HG03558 (cell line): Measurements from ENCODE around the gene HCFC1.

ENCODE experiments used
- ATAC-seq: cut with Tn5 transposase; IDR thresholded peaks from one replicate; pipeline ENCODE4 v1.9.1; 2021; ENCODE audit warnings: moderate number of reproducible peaks; ENCODE audit not compliant: unreplicated experiment; ENCODE audit errors: extremely low read depth

Gene HCFC1

DNA sequence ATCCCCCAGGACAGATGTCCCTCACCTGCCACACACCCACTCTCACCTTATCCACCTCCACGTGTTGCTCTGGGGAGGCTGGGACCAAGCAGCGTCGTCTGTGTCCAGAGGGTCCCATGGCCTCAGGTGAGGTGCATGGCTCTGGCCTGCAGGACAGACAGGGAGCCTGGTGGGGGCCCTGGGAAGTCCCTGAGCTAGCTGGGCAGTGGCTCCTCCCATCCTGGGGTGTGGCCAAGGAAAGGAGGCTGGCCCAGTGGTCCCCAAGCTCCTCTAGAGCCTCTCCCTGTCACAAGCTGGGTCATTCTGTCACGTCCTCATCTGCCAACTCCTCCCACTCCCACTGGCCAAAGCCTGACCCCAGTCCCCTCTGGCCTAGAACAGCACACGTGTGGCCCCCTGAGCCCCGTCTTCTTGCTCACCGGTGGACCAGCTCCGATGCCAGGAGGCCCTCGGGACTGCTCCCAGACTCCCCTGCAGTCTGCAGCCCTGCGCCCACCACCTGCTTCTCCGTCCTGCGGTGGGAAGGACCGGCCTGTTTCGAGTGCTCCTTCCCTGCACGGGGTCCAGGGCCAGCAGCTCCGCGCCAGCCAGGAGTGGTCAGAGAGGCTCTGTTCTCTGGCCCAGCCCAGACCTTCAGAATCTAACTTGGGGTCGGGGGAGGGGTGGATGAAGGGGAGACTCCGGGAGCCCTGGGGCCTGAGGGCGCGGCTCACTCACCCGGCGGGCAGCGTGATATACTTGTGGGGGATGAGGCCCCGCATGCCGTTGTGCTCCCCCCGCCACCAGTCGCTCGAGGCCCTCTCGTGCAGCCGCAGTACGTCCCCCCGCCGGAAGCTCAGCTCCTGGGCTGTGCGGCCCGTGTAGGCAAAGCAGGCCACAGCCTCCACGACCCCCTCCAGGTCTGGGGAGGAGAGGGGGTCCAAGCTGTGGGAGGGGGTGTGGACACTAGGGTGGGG lies 62.3 kb downstream of the HCFC1 start:
- ATAC-seq: no peak

DNA sequence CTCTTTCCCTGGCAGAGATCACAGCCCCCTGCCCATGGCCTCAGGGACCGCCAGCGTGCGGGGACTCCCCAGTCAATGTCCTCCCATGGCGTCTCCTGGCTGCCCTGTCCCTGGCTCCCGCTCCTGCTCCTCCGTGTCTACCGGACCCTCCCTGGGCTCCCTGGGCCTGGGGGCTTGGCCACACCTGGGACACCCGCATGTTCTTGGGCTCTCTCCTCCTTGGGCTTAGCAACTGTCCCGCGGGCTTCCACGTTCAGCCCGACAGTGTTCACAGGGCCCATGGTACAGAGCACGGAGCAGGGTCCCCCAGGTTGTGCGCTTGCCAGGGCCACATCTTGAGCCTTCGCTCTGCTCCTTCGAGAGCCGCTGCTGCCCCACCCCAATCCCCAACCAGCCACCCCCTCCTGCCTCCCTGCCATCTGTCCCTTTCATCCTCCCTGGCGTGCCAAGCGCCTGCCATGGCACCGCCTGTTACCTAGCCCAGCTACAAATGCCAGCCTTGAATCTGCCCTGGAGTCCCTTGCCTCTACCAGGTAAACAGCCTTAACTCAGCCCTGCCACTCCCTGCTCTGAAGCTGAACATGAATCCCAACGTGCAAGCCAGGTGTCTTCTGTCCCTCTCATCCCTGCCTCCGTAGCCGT lies 63.3 kb downstream of the HCFC1 start:
- ATAC-seq: no peak

DNA sequence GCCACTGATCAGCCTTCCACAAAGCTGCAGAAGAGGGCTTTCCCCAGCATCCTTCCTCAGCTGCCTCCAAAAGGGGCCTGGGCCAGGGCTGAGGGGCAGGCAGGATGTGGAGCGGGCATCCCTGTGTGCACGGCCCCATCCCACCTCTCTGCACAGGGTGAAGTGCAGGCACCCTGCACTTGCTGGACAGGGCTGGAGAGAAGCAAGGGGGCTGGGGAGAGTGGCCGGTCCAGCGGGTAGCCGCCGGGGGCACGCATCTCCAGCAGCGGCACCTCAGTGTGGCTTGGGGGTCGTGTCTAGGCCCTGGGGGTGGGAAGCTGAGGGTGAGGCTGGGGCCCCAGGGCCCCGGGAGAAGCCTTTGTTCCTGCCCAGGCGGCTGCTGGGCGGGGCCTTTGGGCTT lies 64.2 kb downstream of the HCFC1 start:
- no peak for ATAC-seq

DNA sequence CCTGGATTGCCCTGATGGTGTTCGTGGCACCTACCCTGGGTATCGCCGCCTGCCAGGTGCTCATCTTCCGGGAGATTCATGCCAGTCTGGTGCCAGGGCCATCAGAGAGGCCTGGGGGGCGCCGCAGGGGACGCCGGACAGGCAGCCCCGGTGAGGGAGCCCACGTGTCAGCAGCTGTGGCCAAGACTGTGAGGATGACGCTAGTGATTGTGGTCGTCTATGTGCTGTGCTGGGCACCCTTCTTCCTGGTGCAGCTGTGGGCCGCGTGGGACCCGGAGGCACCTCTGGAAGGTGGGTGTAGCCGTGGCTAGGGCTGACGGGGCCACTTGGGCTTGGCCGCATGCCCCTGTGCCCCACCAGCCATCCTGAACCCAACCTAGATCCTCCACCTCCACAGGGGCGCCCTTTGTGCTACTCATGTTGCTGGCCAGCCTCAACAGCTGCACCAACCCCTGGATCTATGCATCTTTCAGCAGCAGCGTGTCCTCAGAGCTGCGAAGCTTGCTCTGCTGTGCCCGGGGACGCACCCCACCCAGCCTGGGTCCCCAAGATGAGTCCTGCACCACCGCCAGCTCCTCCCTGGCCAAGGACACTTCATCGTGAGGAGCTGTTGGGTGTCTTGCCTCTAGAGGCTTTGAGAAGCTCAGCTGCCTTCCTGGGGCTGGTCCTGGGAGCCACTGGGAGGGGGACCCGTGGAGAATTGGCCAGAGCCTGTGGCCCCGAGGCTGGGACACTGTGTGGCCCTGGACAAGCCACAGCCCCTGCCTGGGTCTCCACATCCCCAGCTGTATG lies 65.3 kb downstream of the HCFC1 start:
- ATAC-seq: no peak

DNA sequence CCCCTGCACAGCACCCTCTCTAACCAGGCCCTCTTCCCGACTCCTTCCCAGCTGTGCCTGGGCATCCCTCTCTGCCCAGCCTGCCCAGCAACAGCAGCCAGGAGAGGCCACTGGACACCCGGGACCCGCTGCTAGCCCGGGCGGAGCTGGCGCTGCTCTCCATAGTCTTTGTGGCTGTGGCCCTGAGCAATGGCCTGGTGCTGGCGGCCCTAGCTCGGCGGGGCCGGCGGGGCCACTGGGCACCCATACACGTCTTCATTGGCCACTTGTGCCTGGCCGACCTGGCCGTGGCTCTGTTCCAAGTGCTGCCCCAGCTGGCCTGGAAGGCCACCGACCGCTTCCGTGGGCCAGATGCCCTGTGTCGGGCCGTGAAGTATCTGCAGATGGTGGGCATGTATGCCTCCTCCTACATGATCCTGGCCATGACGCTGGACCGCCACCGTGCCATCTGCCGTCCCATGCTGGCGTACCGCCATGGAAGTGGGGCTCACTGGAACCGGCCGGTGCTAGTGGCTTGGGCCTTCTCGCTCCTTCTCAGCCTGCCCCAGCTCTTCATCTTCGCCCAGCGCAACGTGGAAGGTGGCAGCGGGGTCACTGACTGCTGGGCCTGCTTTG lies 66.0 kb downstream of the HCFC1 start:
- no peak for ATAC-seq

DNA sequence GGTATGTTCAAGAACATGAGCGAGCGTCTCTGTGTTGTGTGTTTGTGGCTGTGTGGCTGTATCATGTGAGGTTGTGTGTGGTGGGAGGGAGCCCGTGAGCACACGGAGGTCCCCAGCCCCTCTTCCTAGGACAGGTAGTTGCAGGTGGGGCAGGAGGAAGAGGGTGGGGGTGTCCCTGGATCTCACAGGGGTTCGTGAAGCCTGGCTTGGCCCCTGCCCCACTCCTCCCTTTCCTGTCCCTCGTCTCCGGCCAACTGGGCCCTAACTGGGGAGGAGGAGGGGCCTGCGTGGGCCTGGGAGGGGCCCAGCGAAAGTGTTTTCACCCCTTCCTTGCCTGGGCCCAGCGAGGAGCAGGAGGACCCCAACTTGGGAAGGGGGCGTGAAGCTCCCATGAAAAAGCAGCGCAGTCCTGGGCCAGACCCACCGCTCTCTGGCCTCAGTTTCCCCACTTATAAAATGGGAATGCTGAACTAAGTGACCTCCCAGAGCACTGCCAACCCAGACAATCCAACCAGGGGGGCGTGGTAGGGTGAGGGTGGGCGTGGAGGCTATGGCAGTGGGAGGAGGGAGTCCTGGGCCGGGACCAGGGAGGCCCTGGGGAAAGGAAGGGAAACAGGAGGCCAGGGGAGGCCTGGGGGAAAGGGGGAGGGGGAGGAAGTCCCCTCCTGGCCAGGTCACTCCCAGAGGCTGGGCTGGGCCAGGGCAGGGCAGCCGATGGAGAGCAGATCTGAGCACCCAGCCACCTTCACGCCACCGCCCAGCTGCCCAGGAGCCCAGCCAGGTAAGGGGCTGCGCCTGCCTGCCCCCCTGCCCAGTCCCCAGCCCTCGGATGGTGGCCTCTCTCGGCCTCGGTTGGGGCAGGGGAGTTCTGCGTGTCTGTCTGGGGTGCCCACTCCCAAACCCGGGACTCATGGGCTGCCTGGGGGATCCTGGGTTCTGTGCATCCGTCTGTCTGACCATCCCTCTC lies 67.3 kb downstream of the HCFC1 start, which contains the start of gene AVPR2:
AVPR2 (plus strand) TSS at position 683 of the 967 bp plus-strand sequence. CDS start 473 bp downstream, outside the sequence.
- ATAC-seq: no peak

DNA sequence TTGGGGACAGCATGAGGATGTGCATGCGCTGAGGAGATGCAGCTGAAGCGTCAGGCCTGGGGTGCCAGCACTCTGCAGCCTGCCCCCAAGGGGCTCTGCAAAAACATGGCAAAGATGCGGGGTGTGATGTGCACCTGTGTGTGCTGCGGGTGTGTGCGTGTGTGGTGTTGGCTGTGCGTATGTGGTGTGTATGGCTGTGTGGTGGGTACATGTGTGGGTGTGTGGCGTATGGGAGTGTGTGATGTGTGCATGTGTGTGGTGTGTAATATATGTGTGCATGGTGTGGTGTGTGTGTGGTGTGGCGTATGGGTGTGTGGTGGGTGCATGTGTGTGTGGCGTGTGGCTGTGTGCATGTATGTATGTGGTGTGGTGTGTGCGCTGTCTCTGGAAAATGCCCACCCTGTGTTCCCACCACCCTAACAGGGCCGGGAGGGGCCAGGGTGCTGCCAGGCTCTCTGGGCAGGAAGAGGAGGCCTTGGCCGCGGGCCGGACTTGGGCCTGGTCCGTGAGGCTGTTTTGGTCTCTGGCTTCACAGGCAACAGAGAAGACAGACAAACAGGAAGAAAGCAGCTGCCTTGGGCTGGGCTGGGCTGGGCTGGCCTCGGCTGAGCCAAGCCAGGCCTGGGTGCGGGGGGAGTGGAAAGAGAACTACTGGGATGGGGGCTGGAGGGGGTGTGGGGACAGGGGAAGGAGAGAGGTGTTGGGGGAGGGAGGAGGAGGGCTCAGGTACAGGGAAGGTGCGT lies 68.2 kb downstream of the HCFC1 start:
- no peak for ATAC-seq

DNA sequence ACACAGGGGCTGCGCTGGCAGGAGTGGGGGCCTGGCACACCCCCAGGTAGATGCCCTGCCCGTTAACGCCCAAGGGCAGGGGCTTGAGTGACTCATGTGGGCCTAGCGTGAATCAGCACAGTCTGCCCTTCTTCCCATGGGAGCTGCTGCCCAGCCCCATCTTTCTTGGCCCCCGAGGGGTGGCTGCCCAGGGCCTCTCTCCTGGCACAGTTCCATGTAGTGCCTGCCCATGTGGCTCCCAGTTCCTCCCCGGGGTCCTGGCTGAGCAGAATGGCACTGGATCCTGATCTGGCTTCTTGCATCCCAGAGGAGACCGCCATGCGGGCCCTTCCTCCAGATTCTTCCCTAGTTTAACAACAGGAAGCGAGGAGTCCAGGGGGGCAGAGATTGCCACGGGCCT lies 69.2 kb downstream of the HCFC1 start:
- ATAC-seq: no peak

DNA sequence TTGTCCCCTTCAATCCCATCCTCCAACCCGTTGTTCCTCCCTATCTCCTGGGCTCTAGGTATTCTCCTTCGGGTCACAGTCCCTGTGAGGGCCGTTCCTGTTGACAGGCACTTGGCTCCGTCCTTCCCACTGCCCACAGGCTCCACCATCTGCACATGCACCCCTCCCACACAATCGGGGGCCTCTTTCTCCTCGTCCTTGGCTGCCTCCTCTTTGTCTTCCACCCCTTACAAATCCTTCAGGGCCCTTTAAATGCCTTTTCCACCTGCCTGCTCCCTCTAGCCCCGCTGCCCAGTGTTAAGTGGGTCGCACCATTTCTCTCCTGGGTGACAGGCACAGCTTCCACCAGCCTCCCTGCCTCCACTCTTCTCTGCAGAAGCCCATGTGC lies 69.9 kb downstream of the HCFC1 start:
- ATAC-seq: no peak

DNA sequence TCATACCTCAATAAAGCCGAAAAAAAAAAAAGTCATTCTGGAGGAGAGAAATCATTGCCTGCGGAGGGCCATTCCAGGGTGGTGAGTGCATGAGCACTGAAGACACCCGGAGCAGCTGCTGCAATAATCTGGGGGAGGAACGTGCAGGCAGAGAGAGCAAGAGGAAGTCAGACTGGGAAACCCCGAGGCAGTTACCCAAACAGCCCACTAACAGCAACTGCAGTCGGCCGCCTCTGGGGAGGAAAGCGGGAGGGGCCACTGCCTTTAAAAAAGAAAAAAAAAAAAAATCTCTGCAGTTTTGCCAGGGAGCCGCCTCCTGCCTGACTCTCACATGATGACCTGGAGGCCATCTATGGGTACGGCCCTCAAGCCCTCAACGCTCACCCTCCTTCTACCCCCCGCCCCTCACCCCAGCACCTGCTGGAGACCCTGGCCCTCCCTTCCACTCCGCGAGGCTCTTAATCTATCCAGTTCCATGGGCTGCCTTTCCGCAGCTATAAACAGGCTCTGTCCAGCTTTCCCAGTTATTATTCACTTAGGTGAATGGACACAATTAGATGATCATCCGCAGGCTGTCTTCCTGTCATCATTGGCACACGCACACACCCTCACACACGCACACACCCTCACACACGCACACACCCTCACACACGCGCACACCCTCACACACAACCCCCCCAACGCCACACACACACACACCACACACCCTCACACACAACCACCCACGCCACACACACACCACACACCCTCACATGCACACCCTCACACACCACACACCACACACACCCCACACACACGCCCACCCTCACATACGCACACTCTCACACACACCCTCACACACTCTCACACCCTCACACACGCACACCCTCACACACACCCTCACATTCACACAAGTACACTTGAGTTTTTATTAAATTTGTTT lies 70.5 kb downstream of the HCFC1 start:
- no peak for ATAC-seq

DNA sequence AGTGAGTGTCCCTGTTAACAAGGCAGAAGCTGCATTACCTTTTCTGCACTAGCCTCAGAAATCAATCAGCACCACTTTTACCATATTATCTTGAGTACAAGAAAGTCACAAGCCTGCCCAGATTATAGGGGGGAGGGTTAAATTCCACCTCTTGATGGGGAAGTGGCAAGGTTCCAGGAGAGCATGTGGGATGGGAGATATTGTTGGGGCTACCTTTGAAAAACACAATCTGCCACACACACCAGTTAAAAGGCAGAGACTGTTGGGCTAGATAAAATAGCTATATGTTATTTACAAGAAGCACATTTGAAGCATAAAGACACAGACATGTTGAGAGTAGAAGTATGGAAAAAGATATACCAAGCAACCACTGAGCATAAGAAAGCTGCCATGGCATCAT lies 73.7 kb downstream of the HCFC1 start:
- ATAC-seq: no peak
